ENCODE results near the gene ADRA2B. TPM values are rescaled to one million over a fixed set of nuclear protein-coding genes. Genes with fewer than 3 reads are reported as not detected.
"Not testable (repeated sequence)": the region's sequence is repeated elsewhere in the genome, so short reads cannot be mapped to it uniquely, and the experiment has no call there.

Gene ADRA2B
- total RNA-seq, 1 donor from 2014 or later, result 2.1 TPM

DNA sequence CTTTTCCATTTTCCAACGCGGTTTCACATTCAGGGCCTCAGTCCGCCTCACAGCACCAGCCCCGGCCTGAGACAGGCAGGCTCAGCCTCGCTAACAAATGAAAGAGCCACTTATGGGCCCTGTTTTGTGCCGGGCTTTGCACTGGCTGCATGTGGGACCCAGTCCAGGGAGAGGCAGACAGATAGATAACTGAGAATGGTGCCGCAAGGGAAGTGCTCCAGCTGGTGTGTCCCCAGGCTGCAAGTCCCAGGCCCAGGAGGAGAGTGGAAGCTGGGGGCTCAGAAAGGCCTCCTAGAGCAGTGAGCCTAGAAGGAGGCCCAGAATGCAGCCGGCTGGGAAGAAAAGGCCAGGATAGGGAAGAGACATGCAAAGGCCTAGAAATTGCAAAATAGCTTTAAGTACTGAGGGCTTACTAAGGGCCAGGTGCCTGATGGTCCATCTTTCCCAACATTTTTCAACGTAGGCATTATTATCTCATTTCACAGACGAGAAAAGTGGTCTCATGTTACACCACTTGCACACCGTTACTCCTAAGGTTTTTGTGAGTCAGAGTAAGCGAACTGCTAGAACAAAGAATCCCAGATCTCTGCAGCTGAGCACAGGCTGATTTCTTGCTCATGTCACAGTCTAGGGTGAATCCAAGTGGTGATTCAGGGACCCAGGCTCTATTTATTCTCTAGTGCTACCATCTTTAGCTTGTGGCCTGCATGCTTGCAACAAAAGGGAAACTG, 26.0 kb downstream of the ADRA2B start:
- no peak overlapping the region for H3K4me3 ChIP-seq (ENCODE audit: low read length in 3 of 3)
- H3K9me3 ChIP-seq (ENCODE audit: control insufficient read depth in 3 of 3, low read length in 3 of 3), result no peaks in the 10 kb centered on the region
- no peak overlapping the region for H3K9ac ChIP-seq (ENCODE audit: low read depth in 1 of 3, low read length in 3 of 3)
- peaks cover 0 to 11% (median 0%) of the 10 kb centered on the region in 3 donors for H3K27me3 ChIP-seq (ENCODE audit: control insufficient read depth in 3 of 3, insufficient read depth in 3 of 3, low read length in 3 of 3)
- no peaks in the 10 kb centered on the region for H3K36me3 ChIP-seq (ENCODE audit: control insufficient read depth in 3 of 3, insufficient read depth in 3 of 3, low read length in 3 of 3)
- H3K27ac ChIP-seq (ENCODE audit: low read depth, low read length), result no peak overlapping the region
- H3K4me1 ChIP-seq (ENCODE audit: control insufficient read depth in 3 of 3, insufficient read depth in 3 of 3, low read length in 3 of 3), result peaks cover 0 to 9% (median 3%) of the 10 kb centered on the region in 3 donors

DNA sequence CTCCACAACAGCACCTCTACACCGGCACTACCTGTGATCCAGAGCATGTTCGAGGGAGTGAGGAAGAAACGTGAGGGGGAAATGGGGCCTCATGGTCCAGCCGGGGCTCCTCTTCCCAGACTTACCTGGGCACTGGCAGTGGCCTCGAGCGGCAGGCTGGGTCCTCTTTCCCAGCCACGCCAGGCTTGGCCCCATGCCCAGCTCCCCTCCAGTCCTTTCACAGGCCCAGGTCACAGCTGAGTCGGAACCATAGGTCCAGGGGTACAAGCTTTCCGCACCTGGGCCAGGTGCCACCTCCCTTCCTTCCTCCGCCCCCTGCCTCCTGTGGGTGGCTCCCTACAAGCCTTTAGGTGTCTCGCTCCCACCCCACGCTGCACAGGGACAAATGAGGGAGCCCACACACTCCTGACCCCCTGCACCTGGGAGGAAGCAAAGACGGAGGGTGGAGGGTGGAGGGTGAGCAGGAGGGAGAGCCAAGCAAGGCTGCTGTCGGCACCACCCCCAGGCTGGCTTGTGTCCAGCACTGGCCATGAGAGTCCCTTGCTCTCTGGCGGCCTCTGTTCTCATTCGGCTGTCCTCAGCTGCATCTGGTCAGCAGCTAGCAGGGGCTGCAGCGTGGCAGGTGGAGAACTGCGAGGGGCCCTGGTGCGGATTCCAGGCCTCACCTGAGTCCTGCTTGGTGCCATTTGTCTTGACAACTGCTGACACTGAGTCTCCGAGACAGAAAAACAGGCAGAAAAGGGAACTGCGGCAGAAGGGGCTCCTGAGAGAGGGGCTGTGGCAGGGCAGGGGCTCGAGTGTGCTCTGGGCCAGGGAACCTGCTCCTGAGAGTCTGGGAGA, 26.8 kb downstream of the ADRA2B start:
- peaks cover 0 to 9% (median 3%) of the 10 kb centered on the region in 3 donors for H3K4me1 ChIP-seq (ENCODE audit: control insufficient read depth in 3 of 3, insufficient read depth in 3 of 3, low read length in 3 of 3)
- H3K4me3 ChIP-seq (ENCODE audit: low read length in 3 of 3), result no peak overlapping the region
- no peak overlapping the region for H3K9ac ChIP-seq (ENCODE audit: low read depth in 1 of 3, low read length in 3 of 3)
- H3K27ac ChIP-seq (ENCODE audit: low read depth, low read length), result no peak overlapping the region
- no peaks in the 10 kb centered on the region for H3K36me3 ChIP-seq (ENCODE audit: control insufficient read depth in 3 of 3, insufficient read depth in 3 of 3, low read length in 3 of 3)
- no peaks in the 10 kb centered on the region for H3K9me3 ChIP-seq (ENCODE audit: control insufficient read depth in 3 of 3, low read length in 3 of 3)
- peaks cover 0 to 11% (median 0%) of the 10 kb centered on the region in 3 donors for H3K27me3 ChIP-seq (ENCODE audit: control insufficient read depth in 3 of 3, insufficient read depth in 3 of 3, low read length in 3 of 3)

DNA sequence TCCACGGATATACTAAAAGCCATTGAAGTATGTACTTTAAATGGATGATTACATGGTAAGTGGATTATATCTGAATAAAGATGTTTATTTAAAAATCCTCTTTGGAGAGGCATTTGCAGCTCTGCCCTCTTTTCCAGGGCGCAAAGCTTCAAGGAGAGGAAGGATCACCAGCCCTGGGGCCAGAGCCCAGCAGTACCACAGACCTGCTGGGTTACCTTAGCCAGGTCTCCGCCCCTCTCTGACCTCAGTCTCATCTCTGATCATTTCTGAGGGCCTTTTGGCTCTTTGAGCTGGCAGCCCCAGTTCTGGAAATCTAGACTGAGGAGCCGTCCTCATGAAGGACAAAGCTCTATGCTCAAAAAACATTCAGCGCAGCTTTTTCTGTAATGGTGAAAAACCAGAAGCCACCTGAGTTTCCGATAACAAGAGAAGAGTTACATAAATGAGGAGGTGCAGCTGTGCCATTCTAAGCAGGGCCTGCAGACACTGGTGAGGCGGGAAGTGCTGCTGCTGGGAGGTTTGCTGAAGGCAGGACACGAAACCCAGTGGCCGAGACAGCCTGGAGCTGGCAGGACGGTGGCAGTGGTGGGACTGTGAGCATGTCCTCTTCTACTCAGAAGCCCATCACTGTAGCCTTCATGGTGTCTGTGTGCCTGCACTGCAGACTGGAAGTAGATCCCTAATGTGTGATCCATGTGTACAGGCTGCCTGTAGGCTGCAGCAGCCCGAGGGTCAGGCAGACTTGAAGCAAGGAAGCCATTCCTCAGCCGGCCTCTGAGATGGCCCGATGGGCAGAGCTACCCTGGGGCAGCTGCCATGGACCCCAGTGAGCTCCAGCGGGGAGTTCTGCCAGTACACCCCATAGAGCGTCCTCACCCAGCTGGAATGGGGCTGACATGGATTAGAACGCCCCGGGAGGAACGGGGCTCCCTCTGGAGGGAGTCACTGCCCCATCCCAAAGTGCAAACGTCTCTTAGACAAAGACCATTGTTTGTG, 27.7 kb downstream of the ADRA2B start:
- H3K27ac ChIP-seq (ENCODE audit: low read depth, low read length), result no peak overlapping the region
- H3K9ac ChIP-seq (ENCODE audit: low read depth in 1 of 3, low read length in 3 of 3), result no peak overlapping the region
- H3K9me3 ChIP-seq (ENCODE audit: control insufficient read depth in 3 of 3, low read length in 3 of 3), result no peaks in the 10 kb centered on the region
- H3K4me3 ChIP-seq (ENCODE audit: low read length in 3 of 3), result no peak overlapping the region
- H3K36me3 ChIP-seq (ENCODE audit: control insufficient read depth in 3 of 3, insufficient read depth in 3 of 3, low read length in 3 of 3), result no peaks in the 10 kb centered on the region
- peaks cover 0 to 11% (median 0%) of the 10 kb centered on the region in 3 donors for H3K27me3 ChIP-seq (ENCODE audit: control insufficient read depth in 3 of 3, insufficient read depth in 3 of 3, low read length in 3 of 3)
- H3K4me1 ChIP-seq (ENCODE audit: control insufficient read depth in 3 of 3, insufficient read depth in 3 of 3, low read length in 3 of 3), result peaks cover 7 to 18% (median 8%) of the 10 kb centered on the region in 3 donors

DNA sequence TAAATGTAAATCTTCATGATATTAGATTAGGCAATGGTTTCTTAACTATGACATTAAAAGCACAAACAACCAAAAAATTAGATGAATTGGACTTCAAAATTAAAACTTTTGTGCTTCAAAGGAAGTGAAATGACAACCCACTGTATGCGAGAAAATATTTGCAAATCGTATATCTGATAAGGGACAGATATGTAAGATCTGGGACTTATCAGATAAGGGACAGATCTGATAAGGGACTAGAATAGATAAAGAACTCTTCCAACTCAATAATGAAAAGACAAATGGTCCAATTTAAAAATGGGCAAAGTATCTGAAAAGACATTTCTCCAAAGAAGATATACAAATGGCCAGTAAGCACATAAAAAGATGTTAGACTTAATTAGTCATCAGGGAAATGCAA, 29.2 kb downstream of the ADRA2B start:
- Histone ChIP-seq H3K27me3 (ENCODE audit: control insufficient read depth in 3 of 3, insufficient read depth in 3 of 3, low read length in 3 of 3) (peaks cover 0 to 11% (median 0%) of the 10 kb centered on the region in 3 donors), H3K36me3 (ENCODE audit: control insufficient read depth in 3 of 3, insufficient read depth in 3 of 3, low read length in 3 of 3) (no peaks in the 10 kb centered on the region), H3K4me3 (ENCODE audit: low read length in 3 of 3) (no peak overlapping the region), H3K9ac (ENCODE audit: low read depth in 1 of 3, low read length in 3 of 3) (no peak overlapping the region), H3K4me1 (ENCODE audit: control insufficient read depth in 3 of 3, insufficient read depth in 3 of 3, low read length in 3 of 3) (peaks cover 12 to 32% (median 21%) of the 10 kb centered on the region in 3 donors), H3K9me3 (ENCODE audit: control insufficient read depth in 3 of 3, low read length in 3 of 3) (no peaks in the 10 kb centered on the region), H3K27ac (ENCODE audit: low read depth, low read length) (no peak overlapping the region)

DNA sequence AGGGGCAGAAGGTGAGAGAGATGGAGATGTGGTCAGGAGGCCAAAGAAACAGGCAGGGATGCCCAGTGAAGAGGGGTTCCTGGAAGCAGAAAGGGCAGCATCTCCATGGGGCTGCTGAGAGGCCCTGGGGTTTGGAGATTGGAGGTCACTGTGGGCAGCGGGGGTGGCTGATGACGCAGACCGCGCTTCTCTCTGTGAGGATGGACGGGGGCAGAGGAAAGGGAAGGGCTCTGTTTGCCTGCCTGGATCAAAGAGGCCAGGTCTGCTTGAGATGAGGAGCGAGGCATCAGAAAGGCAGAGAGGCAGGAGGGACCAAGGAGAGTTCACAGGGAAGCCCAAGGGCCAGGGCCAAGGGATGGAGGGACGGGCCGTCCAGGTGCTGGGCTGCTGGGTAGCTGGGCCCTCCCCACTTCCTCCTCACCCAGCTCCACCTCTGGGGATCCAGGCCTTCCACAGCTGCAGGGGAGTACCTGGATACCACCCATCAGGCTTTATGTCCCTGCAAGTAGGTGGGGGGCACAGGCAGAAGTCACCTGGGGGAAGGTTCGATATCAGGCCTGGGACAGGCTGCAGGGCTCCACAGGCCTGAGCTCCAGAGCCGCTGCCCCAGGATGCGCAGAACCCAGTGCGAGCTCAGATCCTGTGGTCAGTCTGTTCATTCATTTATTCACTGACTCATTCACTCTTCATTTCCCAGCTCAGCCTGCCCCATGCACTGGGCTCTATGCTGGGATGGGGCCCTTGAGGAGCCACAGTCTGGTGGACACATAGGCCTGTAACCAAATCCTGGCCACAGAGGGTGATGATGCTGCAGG, 30.6 kb downstream of the ADRA2B start:
- Histone ChIP-seq H3K9ac (ENCODE audit: low read depth in 1 of 3, low read length in 3 of 3) (no peak overlapping the region), H3K9me3 (ENCODE audit: control insufficient read depth in 3 of 3, low read length in 3 of 3) (no peaks in the 10 kb centered on the region), H3K4me1 (ENCODE audit: control insufficient read depth in 3 of 3, insufficient read depth in 3 of 3, low read length in 3 of 3) (peaks cover 12 to 31% (median 21%) of the 10 kb centered on the region in 3 donors), H3K27me3 (ENCODE audit: control insufficient read depth in 3 of 3, insufficient read depth in 3 of 3, low read length in 3 of 3) (peaks cover 0 to 9% (median 0%) of the 10 kb centered on the region in 3 donors), H3K27ac (ENCODE audit: low read depth, low read length) (no peak overlapping the region), H3K4me3 (ENCODE audit: low read length in 3 of 3) (no peak overlapping the region), H3K36me3 (ENCODE audit: control insufficient read depth in 3 of 3, insufficient read depth in 3 of 3, low read length in 3 of 3) (no peaks in the 10 kb centered on the region)

DNA sequence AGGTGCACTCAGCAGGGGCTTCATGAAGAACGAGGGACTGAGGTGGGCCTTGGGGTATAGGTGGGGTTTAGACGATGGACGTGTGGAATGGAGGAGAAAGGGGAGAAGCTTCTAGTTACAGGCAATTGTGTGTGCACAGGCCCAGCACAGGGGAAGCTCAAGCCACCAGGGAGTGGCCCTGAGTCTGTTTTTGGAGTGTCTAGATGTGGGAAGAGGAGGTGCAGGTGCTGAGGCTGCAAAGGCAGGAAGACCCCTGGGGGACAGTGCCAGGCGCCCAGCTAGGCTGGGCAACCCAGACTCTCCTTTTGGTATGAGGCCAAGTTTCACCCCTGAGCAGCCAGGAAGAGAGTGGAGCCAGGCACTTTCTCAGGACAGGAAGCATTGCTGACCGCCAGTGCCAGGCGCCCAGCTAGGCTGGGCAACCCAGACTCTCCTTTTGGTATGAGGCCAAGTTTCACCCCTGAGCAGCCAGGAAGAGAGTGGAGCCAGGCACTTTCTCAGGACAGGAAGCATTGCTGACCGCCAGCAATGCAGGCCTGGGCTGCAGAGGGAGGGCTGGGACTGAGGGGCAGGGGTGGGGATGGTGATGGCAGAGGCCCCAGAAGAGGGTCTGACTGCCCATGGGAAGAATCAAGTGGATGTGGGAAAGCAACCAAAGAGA, 31.4 kb downstream of the ADRA2B start:
- not testable (repeated sequence) for H3K27me3 ChIP-seq (ENCODE audit: control insufficient read depth in 3 of 3, insufficient read depth in 3 of 3, low read length in 3 of 3); H3K9ac ChIP-seq (ENCODE audit: low read depth in 1 of 3, low read length in 3 of 3); H3K36me3 ChIP-seq (ENCODE audit: control insufficient read depth in 3 of 3, insufficient read depth in 3 of 3, low read length in 3 of 3); H3K4me3 ChIP-seq (ENCODE audit: low read length in 3 of 3); H3K27ac ChIP-seq (ENCODE audit: low read depth, low read length); H3K9me3 ChIP-seq (ENCODE audit: control insufficient read depth in 3 of 3, low read length in 3 of 3)
- H3K4me1 ChIP-seq (ENCODE audit: control insufficient read depth in 3 of 3, insufficient read depth in 3 of 3, low read length in 3 of 3), result peaks cover 12 to 31% (median 21%) of the 10 kb centered on the region in 3 donors

DNA sequence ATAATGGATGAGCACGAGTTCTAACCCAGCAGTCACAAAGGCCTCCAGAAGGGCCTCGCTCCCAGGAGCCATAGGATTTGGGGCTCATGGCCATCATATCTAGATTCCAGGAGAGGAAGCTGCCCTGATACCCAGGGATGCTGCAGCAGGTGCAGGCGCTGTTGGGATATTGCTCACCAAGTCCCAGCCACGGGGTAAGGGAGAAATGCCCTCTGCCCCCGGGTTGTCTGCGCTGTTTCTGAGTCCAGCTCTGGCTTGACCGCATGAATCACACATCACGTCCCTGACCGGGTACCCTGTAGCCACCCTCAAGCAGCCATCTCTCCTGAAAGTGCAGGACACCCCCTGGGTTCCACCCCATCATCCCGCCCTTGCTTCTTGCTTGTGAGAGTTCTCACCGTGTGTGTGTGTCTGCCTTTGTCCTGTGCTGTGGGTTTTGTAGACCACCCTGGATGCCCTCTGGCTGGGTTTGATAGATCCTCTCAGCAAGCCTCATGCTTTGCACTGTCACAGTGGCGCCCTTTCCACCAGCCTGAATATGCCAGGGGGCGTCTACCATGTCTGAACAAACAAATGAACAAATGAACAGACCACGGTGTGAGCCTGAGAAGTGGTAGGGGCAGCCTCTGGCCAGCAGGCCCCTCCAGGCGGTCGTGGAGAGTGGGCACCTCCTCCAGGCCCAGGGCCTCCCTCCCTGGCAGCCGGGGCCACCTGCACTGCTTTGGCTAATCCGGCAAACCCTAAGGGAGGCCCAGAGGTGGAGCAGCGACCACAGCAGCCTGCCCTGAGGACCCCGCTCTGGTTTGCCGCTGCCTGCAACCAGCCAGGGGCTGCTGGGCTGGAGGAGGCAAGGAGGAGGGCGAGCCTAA, 32.1 kb downstream of the ADRA2B start:
- H3K9me3 ChIP-seq (ENCODE audit: control insufficient read depth in 3 of 3, low read length in 3 of 3), result no peaks in the 10 kb centered on the region
- H3K27me3 ChIP-seq (ENCODE audit: control insufficient read depth in 3 of 3, insufficient read depth in 3 of 3, low read length in 3 of 3), result peaks cover 0 to 3% (median 0%) of the 10 kb centered on the region in 3 donors
- H3K36me3 ChIP-seq (ENCODE audit: control insufficient read depth in 3 of 3, insufficient read depth in 3 of 3, low read length in 3 of 3), result no peaks in the 10 kb centered on the region
- no peak overlapping the region for H3K9ac ChIP-seq (ENCODE audit: low read depth in 1 of 3, low read length in 3 of 3)
- peak overlapping the region; percentile 12 for H3K27ac ChIP-seq (ENCODE audit: low read depth, low read length)
- H3K4me1 ChIP-seq (ENCODE audit: control insufficient read depth in 3 of 3, insufficient read depth in 3 of 3, low read length in 3 of 3), result peaks cover 10 to 27% (median 21%) of the 10 kb centered on the region in 3 donors
- no peak overlapping the region for H3K4me3 ChIP-seq (ENCODE audit: low read length in 3 of 3)
